Trophoblast cell (in vitro differentiated cells and primary cell): ENCODE measurements around the gene INSIG1.

Experiments
- DNase-seq, 2 donors: peaks; one replicate each; pipeline ENCODE4 v3.0.0-alpha.2; 2016
- H2AFZ ChIP-seq: 2 replicates; pipeline ENCODE4 v1.6.1; 2013; ENCODE audit warnings: low read length, moderate library complexity, mild to moderate bottlenecking; ENCODE audit not compliant: insufficient read depth, poor library complexity
- H2AK5ac ChIP-seq: 2 replicates; pipeline ENCODE4 v1.6.1; 2013; ENCODE audit warnings: mild to moderate bottlenecking, low read length
- H2BK120ac ChIP-seq: 2 replicates; pipeline ENCODE4 v1.6.1; 2013; ENCODE audit warnings: low read length, mild to moderate bottlenecking, moderate library complexity; ENCODE audit not compliant: insufficient read depth, poor library complexity
- H2BK12ac ChIP-seq: 2 replicates; pipeline ENCODE4 v1.6.1; 2013; ENCODE audit warnings: mild to moderate bottlenecking, low read length, moderate library complexity
- H2BK5ac ChIP-seq: 2 replicates; pipeline ENCODE4 v1.6.1; 2013; ENCODE audit warnings: low read length, low read depth, moderate library complexity, mild to moderate bottlenecking; ENCODE audit not compliant: poor library complexity
- H3K14ac ChIP-seq: 2 replicates; pipeline ENCODE4 v1.6.1; 2013; ENCODE audit warnings: mild to moderate bottlenecking, low read length
- H3K18ac ChIP-seq: 2 replicates; pipeline ENCODE4 v1.6.1; 2013; ENCODE audit warnings: mild to moderate bottlenecking, low read length
- H3K23ac ChIP-seq: 2 replicates; pipeline ENCODE4 v1.6.1; 2013; ENCODE audit warnings: low read length
- H3K27ac ChIP-seq: 2 replicates; pipeline ENCODE4 v1.5.1; 2013; ENCODE audit warnings: low read depth, mild to moderate bottlenecking, inconsistent platforms, low read length, moderate library complexity
- H3K27me3 ChIP-seq: 2 replicates; pipeline ENCODE4 v1.6.1; 2013; ENCODE audit warnings: inconsistent platforms, mild to moderate bottlenecking, low read length, moderate library complexity; ENCODE audit not compliant: insufficient read depth
- H3K36me3 ChIP-seq, 2 experiments: 1 replicate in 1 of 2; 2 replicates in 1 of 2; pipeline ENCODE4 v1.6.1; 2013; ENCODE audit warnings: low read length in 2 of 2, mild to moderate bottlenecking in 2 of 2, moderate library complexity in 1 of 2; ENCODE audit not compliant: insufficient read depth in 2 of 2, control insufficient read depth in 1 of 2
- H3K4ac ChIP-seq: 2 replicates; pipeline ENCODE4 v1.6.1; 2013; ENCODE audit warnings: low read depth, mild to moderate bottlenecking, low read length, moderate library complexity
- H3K4me1 ChIP-seq, 2 experiments: 1 replicate in 1 of 2; 2 replicates in 1 of 2; pipeline ENCODE4 v1.6.1; 2013; ENCODE audit warnings: low read length in 2 of 2, mild to moderate bottlenecking in 2 of 2, moderate library complexity in 1 of 2; ENCODE audit not compliant: insufficient read depth in 2 of 2, control insufficient read depth in 1 of 2
- H3K4me2 ChIP-seq: 2 replicates; pipeline ENCODE4 v1.6.1; 2013; ENCODE audit warnings: inconsistent platforms, mild to moderate bottlenecking, low read length, moderate library complexity
- H3K4me3 ChIP-seq: 2 replicates; pipeline ENCODE4 v1.5.1; 2013; ENCODE audit warnings: mild to moderate bottlenecking, low read depth, low read length, inconsistent platforms
- H3K79me1 ChIP-seq: one replicate; pipeline ENCODE4 v1.6.1; 2013; ENCODE audit warnings: low read length
- H3K79me2 ChIP-seq: 2 replicates; pipeline ENCODE4 v1.6.1; 2013; ENCODE audit warnings: low read length, mild to moderate bottlenecking; ENCODE audit not compliant: control insufficient read depth, insufficient read depth, poor library complexity
- H3K9ac ChIP-seq: 2 replicates; pipeline ENCODE4 v1.6.1; 2013; ENCODE audit warnings: mild to moderate bottlenecking, low read length
- H3K9me3 ChIP-seq: 2 replicates; pipeline ENCODE4 v1.6.1; 2013; ENCODE audit warnings: low read depth, mild to moderate bottlenecking, control low read depth, inconsistent platforms, low read length; ENCODE audit not compliant: insufficient read depth
- H4K12ac ChIP-seq: 2 replicates; pipeline ENCODE4 v1.6.1; 2013; ENCODE audit warnings: low read depth, mild to moderate bottlenecking, low read length, moderate library complexity
- H4K8ac ChIP-seq: 2 replicates; pipeline ENCODE4 v1.6.1; 2013; ENCODE audit warnings: low read depth, mild to moderate bottlenecking, low read length, moderate library complexity
- H4K91ac ChIP-seq: one replicate; pipeline ENCODE4 v1.6.1; 2013; ENCODE audit warnings: low read depth, mild to moderate bottlenecking, low read length, moderate library complexity
- WGBS: extraction: QIAGEN DNeasy Blood & Tissue Kit; methylation state at CpG from one replicate; pipeline ENCODE4 v1.1.7; 2013; ENCODE audit warnings: missing lambda C conversion rate; ENCODE audit not compliant: insufficient read length, insufficient coverage; ENCODE audit errors: extremely low coverage; 5-methylcytosine and 5-hydroxymethylcytosine counted together

The INSIG1 gene

GRCh38 chr7:155357573-155358041 lies 59.9 kb downstream of the INSIG1 start:
- Histone ChIP-seq H3K4me1 (no peaks in the 10 kb centered on the region), H2AK5ac (no peak overlapping the region), H3K27ac (no peak overlapping the region), H3K4me2 (no peak overlapping the region), H3K79me2 (no peaks in the 10 kb centered on the region), H3K27me3 (no peaks in the 10 kb centered on the region), H2BK12ac (no peak overlapping the region), H4K8ac (no peak overlapping the region), H3K79me1 (no peaks in the 10 kb centered on the region), H4K12ac (no peak overlapping the region), H3K18ac (no peak overlapping the region), H2BK120ac (no peak overlapping the region), H2AFZ (no peak overlapping the region), H3K9ac (no peak overlapping the region), H3K14ac (no peak overlapping the region), H3K9me3 (peaks cover 6% of the 10 kb centered on the region), H3K23ac (no peak overlapping the region), H3K4me3 (no peak overlapping the region), H4K91ac (no peak overlapping the region), H3K4ac (no peak overlapping the region), H2BK5ac (no peak overlapping the region), H3K36me3 (no peaks in the 10 kb centered on the region)
- WGBS, result no CpG with 5 or more reads among the region's 14 CpGs
- DNase-seq, result peak in 1 of 2 donors; percentile 31

DNA sequence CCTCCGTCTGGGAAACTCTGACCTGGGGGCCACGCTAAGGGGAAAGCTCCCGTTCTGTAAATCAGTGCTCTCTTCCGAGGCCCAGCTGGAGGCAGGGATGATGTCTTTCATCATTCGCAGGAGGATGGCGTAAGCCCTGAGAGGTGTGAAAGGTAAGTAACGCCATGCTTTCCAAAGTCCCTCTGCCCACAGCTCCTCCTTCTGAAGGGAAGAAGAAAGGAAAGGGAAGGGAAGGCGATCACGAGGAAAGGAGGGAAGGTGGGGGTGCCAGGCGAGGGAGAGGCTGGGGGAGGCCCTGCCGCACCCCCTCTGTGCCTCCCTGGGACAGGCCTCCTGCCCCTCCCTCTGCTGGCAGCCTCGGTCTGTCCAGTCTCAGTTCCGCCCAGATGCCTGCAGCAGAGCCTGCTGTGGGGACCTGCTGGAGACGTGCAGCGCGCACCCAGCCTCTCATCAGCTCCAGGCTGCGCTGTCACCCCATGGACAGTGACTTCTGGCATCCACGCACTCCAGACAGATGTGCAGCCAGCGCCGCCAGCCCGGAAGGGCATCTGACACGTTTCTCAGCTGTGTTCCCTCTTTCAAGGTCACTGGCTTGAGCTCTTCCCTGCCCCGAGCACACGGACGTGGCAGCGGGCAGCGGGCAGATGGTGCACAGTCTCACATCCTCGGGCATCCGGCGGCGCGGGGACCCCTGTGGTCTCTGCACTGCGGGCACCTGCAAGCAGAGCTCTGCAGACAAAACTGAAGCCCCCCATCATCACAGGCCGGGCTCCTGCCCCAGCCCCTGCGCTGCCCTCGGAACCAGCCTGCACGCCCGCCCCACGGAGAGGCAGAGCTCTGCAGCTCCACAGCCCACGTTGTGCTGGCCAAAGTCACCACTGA lies 60.6 kb downstream of the INSIG1 start:
- no peak overlapping the region for H2AFZ ChIP-seq
- no peak overlapping the region for H3K9ac ChIP-seq
- H4K91ac ChIP-seq, result no peak overlapping the region
- H2BK12ac ChIP-seq, result no peak overlapping the region
- H3K27ac ChIP-seq, result no peak overlapping the region
- H3K4ac ChIP-seq, result no peak overlapping the region
- no CpG with 5 or more reads among the region's 40 CpGs for WGBS
- H3K4me3 ChIP-seq, result no peak overlapping the region
- H2AK5ac ChIP-seq, result no peak overlapping the region
- no peak overlapping the region for H2BK5ac ChIP-seq
- H3K9me3 ChIP-seq, result peaks cover 6% of the 10 kb centered on the region
- no peaks in the 10 kb centered on the region for H3K79me2 ChIP-seq
- no peak overlapping the region for H3K4me2 ChIP-seq
- H3K14ac ChIP-seq, result no peak overlapping the region
- H3K4me1 ChIP-seq, result no peaks in the 10 kb centered on the region
- H4K12ac ChIP-seq, result no peak overlapping the region
- H3K23ac ChIP-seq, result no peak overlapping the region
- no peaks in the 10 kb centered on the region for H3K36me3 ChIP-seq
- no peak overlapping the region for H2BK120ac ChIP-seq
- peak in 1 of 2 donors; percentile 56 for DNase-seq
- no peak overlapping the region for H4K8ac ChIP-seq
- no peaks in the 10 kb centered on the region for H3K79me1 ChIP-seq
- no peak overlapping the region for H3K18ac ChIP-seq
- no peaks in the 10 kb centered on the region for H3K27me3 ChIP-seq

- no peak for DNase-seq
- Histone ChIP-seq H3K23ac (no peak overlapping the region), H4K8ac (no peak overlapping the region), H3K18ac (no peak overlapping the region), H3K4me1 (no peaks in the 10 kb centered on the region), H3K9ac (no peak overlapping the region), H3K9me3 (peaks cover 6% of the 10 kb centered on the region), H3K4me2 (no peak overlapping the region), H2BK120ac (no peak overlapping the region), H3K4ac (no peak overlapping the region), H2BK5ac (no peak overlapping the region), H3K4me3 (no peak overlapping the region), H2AFZ (no peak overlapping the region), H3K14ac (no peak overlapping the region), H3K36me3 (no peaks in the 10 kb centered on the region), H2AK5ac (no peak overlapping the region), H3K27me3 (no peaks in the 10 kb centered on the region), H4K12ac (no peak overlapping the region), H3K27ac (no peak overlapping the region), H3K79me1 (no peaks in the 10 kb centered on the region), H4K91ac (no peak overlapping the region), H3K79me2 (no peaks in the 10 kb centered on the region), H2BK12ac (no peak overlapping the region)
- no CpG with 5 or more reads among the region's 16 CpGs for WGBS
Measured at GRCh38 chr7:155358948-155359712, 61.5 kb downstream of the INSIG1 start.
